Measurements from ENCODE around the gene THNSL1.

Gene THNSL1

GRCh38 chr10:24981161-24981710, 35.2 kb upstream of the THNSL1 start:
- Histone ChIP-seq H3K9me3 (ENCODE audit: insufficient read depth, low read length) (no peaks in the 10 kb centered on the region), H4K20me1 (ENCODE audit: insufficient read depth, low read length) (no peaks in the 10 kb centered on the region), H3K9ac (ENCODE audit: low read length) (no peak overlapping the region), H3K79me2 (ENCODE audit: low read length) (no peaks in the 10 kb centered on the region), H3K27me3 (ENCODE audit: low read depth, low read length) (0 out of 2 replicates have a peak, but pooled peaks cover 2% of the 10 kb centered on the region), H3K4me3 (ENCODE audit: low read length) (no peak overlapping the region), H3K27ac (ENCODE audit: low read length) (no peak overlapping the region), H3K4me1 (ENCODE audit: low read length) (peaks cover 7% of the 10 kb centered on the region), H3K36me3 (replicated peaks; ENCODE audit: low read depth, low read length) (no peaks in the 10 kb centered on the region), H3K4me2 (ENCODE audit: low read length) (no peak overlapping the region), H2AFZ (ENCODE audit: low read depth, low read length) (no peak overlapping the region)
- TF ChIP-seq EZH2phosphoT487 (IDR thresholded peaks at IDR 0.05; ENCODE audit: low read depth), result no peak

- Histone ChIP-seq H3K4me2 (ENCODE audit: low read length) (peak overlapping the region; percentile 17; the same call in 1 of the 2 replicates), H3K36me3 (replicated peaks; ENCODE audit: low read depth, low read length) (no peaks in the 10 kb centered on the region), H4K20me1 (ENCODE audit: insufficient read depth, low read length) (no peaks in the 10 kb centered on the region), H3K27me3 (ENCODE audit: low read depth, low read length) (0 out of 2 replicates have a peak, but pooled peaks cover 2% of the 10 kb centered on the region), H3K27ac (ENCODE audit: low read length) (no peak overlapping the region), H2AFZ (ENCODE audit: low read depth, low read length) (no peak overlapping the region), H3K4me1 (ENCODE audit: low read length) (peaks cover 7% of the 10 kb centered on the region), H3K9ac (ENCODE audit: low read length) (no peak overlapping the region), H3K79me2 (ENCODE audit: low read length) (no peaks in the 10 kb centered on the region), H3K9me3 (ENCODE audit: insufficient read depth, low read length) (no peaks in the 10 kb centered on the region), H3K4me3 (ENCODE audit: low read length) (no peak overlapping the region)
- no peak for TF ChIP-seq CTCF (IDR thresholded peaks at IDR 0.05; ENCODE audit: low read depth, low read length)
- TF ChIP-seq EZH2phosphoT487 (IDR thresholded peaks at IDR 0.05; ENCODE audit: low read depth), result no peak
Observed at GRCh38 chr10:24982319-24983112, 33.9 kb upstream of the THNSL1 start.

- Histone ChIP-seq H4K20me1 (ENCODE audit: insufficient read depth, low read length) (no peaks in the 10 kb centered on the region), H3K4me3 (ENCODE audit: low read length) (no peak overlapping the region), H3K36me3 (replicated peaks; ENCODE audit: low read depth, low read length) (no peaks in the 10 kb centered on the region), H3K27me3 (ENCODE audit: low read depth, low read length) (0 out of 2 replicates have a peak, but pooled peaks cover 2% of the 10 kb centered on the region), H3K79me2 (ENCODE audit: low read length) (no peaks in the 10 kb centered on the region), H3K4me1 (ENCODE audit: low read length) (peaks cover 7% of the 10 kb centered on the region), H3K27ac (ENCODE audit: low read length) (no peak overlapping the region), H3K9me3 (ENCODE audit: insufficient read depth, low read length) (no peaks in the 10 kb centered on the region), H3K4me2 (ENCODE audit: low read length) (no peak overlapping the region), H2AFZ (ENCODE audit: low read depth, low read length) (no peak overlapping the region), H3K9ac (ENCODE audit: low read length) (no peak overlapping the region)
- TF ChIP-seq CTCF (IDR thresholded peaks at IDR 0.05; ENCODE audit: low read depth, low read length) (no peak), EZH2phosphoT487 (IDR thresholded peaks at IDR 0.05; ENCODE audit: low read depth) (no peak)
Observed at GRCh38 chr10:24983130-24983529, 33.3 kb upstream of the THNSL1 start.

- H3K4me2 ChIP-seq (ENCODE audit: low read length), result no peak overlapping the region
- H4K20me1 ChIP-seq (ENCODE audit: insufficient read depth, low read length), result no peaks in the 10 kb centered on the region
- H3K9me3 ChIP-seq (ENCODE audit: insufficient read depth, low read length), result no peaks in the 10 kb centered on the region
- peaks cover 7% of the 10 kb centered on the region for H3K4me1 ChIP-seq (ENCODE audit: low read length)
- TF ChIP-seq CTCF (IDR thresholded peaks at IDR 0.05; ENCODE audit: low read depth, low read length) (no peak), EZH2phosphoT487 (IDR thresholded peaks at IDR 0.05; ENCODE audit: low read depth) (no peak)
- no peak overlapping the region for H3K27ac ChIP-seq (ENCODE audit: low read length)
- H3K27me3 ChIP-seq (ENCODE audit: low read depth, low read length), result 0 out of 2 replicates have a peak, but pooled peaks cover under 1% of the 10 kb centered on the region
- no peaks in the 10 kb centered on the region for H3K79me2 ChIP-seq (ENCODE audit: low read length)
- H3K4me3 ChIP-seq (ENCODE audit: low read length), result no peak overlapping the region
- no peaks in the 10 kb centered on the region for H3K36me3 ChIP-seq (replicated peaks; ENCODE audit: low read depth, low read length)
- no peak overlapping the region for H3K9ac ChIP-seq (ENCODE audit: low read length)
- H2AFZ ChIP-seq (ENCODE audit: low read depth, low read length), result no peak overlapping the region
Observed at GRCh38 chr10:24983946-24984345, 32.5 kb upstream of the THNSL1 start.

Measured in OCI-LY3 (cell line).